HepG2 (cell line): ENCODE results near the gene NIPAL3.

Experiments used
- CAMTA2 ChIP-seq: sonication (generic); formaldehyde crosslinking; IDR thresholded peaks from 2 replicates; pipeline ENCODE4 v1.4.0; 2020; ENCODE audit warnings: mild to moderate bottlenecking, missing genetic modification reagents, borderline replicate concordance
- ZNF83 ChIP-seq: sonication (generic); formaldehyde crosslinking; IDR thresholded peaks from 2 replicates; pipeline ENCODE4 v1.4.0; 2020; ENCODE audit warnings: missing genetic modification reagents, mild to moderate bottlenecking, borderline replicate concordance
- TF ChIP-seq, protein P1 (sequence below): sonication (generic); formaldehyde crosslinking; IDR thresholded peaks from 2 replicates; pipeline ENCODE4 v1.5.0; 2020; ENCODE audit warnings: mild to moderate bottlenecking, missing genetic modification reagents, moderate library complexity

DNA sequence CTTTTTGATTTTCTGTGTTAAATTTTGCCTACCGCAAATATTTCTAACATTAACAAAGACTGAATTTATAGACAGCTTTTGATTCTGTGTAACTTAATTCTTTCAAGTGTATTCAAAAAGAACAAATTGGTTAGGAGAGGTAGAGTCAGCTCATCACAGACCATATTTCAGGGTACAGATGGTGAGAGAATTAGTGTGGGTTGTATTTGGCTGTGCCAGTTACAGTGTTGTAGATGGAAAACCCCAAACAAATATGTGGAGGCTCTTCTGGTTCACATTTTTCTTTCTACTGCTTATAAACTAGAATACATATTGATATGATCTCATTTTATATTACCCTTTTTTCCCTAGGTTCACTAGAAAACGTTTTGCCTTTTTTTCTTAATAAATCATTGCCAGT is 98.1 kb downstream of the NIPAL3 start:
- TF ChIP-seq ZNF83 (CRISPR knock-in tag): no peak
- TF ChIP-seq CAMTA2 (CRISPR knock-in tag): no peak
- TF ChIP-seq, protein P1, sequence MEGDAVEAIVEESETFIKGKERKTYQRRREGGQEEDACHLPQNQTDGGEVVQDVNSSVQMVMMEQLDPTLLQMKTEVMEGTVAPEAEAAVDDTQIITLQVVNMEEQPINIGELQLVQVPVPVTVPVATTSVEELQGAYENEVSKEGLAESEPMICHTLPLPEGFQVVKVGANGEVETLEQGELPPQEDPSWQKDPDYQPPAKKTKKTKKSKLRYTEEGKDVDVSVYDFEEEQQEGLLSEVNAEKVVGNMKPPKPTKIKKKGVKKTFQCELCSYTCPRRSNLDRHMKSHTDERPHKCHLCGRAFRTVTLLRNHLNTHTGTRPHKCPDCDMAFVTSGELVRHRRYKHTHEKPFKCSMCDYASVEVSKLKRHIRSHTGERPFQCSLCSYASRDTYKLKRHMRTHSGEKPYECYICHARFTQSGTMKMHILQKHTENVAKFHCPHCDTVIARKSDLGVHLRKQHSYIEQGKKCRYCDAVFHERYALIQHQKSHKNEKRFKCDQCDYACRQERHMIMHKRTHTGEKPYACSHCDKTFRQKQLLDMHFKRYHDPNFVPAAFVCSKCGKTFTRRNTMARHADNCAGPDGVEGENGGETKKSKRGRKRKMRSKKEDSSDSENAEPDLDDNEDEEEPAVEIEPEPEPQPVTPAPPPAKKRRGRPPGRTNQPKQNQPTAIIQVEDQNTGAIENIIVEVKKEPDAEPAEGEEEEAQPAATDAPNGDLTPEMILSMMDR (CRISPR knock-in tag): no peak
